Effector CD4-positive, alpha-beta T cell (primary cell): ENCODE results near the gene TCF7L1.

Experiments used
- DNase-seq: peaks from one replicate; pipeline ENCODE4 v3.0.0-alpha.2; 2020

Gene TCF7L1

GRCh38 chr2:85164145-85164569 is 31.0 kb downstream of the TCF7L1 start:
- no peak for DNase-seq

GRCh38 chr2:85165088-85165690 is 32.0 kb downstream of the TCF7L1 start:
- DNase-seq = no peak

GRCh38 chr2:85166021-85166420 is 32.8 kb downstream of the TCF7L1 start:
- no peak for DNase-seq

- no peak for DNase-seq
These were observed 34.3 kb downstream of the TCF7L1 start for GRCh38 chr2:85167479-85167878.

- DNase-seq = no peak
These were observed 35.8 kb downstream of the TCF7L1 start for GRCh38 chr2:85168942-85169341.

- DNase-seq = no peak
These were observed 36.4 kb downstream of the TCF7L1 start for GRCh38 chr2:85169581-85169980.

- DNase-seq = no peak
These were observed 37.8 kb downstream of the TCF7L1 start for GRCh38 chr2:85170938-85171475.

GRCh38 chr2:85171916-85172315 is 38.7 kb downstream of the TCF7L1 start:
- no peak for DNase-seq

- DNase-seq = no peak
These were observed 40.7 kb downstream of the TCF7L1 start for GRCh38 chr2:85173909-85174308.

GRCh38 chr2:85174943-85175342 is 41.8 kb downstream of the TCF7L1 start:
- no peak for DNase-seq

GRCh38 chr2:85175369-85176299 is 42.4 kb downstream of the TCF7L1 start:
- DNase-seq = no peak

GRCh38 chr2:85177031-85177824 is 44.0 kb downstream of the TCF7L1 start:
- no peak for DNase-seq

GRCh38 chr2:85178154-85178553 is 45.0 kb downstream of the TCF7L1 start:
- no peak for DNase-seq

- no peak for DNase-seq
These were observed 45.8 kb downstream of the TCF7L1 start for GRCh38 chr2:85178980-85179411.

GRCh38 chr2:85179541-85179940 is 46.3 kb downstream of the TCF7L1 start:
- no peak for DNase-seq

- DNase-seq = no peak
These were observed 47.3 kb downstream of the TCF7L1 start for GRCh38 chr2:85180322-85181133.

- DNase-seq = no peak
These were observed 48.0 kb downstream of the TCF7L1 start for GRCh38 chr2:85181134-85181631.

- DNase-seq = no peak
These were observed 48.8 kb downstream of the TCF7L1 start for GRCh38 chr2:85181844-85182456.

GRCh38 chr2:85183076-85183475 is 49.9 kb downstream of the TCF7L1 start:
- no peak for DNase-seq

- DNase-seq = no peak
These were observed 50.3 kb downstream of the TCF7L1 start for GRCh38 chr2:85183479-85183878.

GRCh38 chr2:85184231-85184630 is 51.0 kb downstream of the TCF7L1 start:
- DNase-seq = no peak
